CD14-positive monocyte (primary cell): ENCODE data around the gene TMEM213. TPM values are rescaled to one million over a fixed set of nuclear protein-coding genes. Genes with fewer than 3 reads are reported as not detected.
A peak's percentile ranks its signal among the peaks of the same experiment; 100 is the strongest.

Source experiments
- DNase-seq, 3 donors: peaks; one replicate each; pipeline ENCODE4 v3.0.0-alpha.2; 2011 to 2022
- H2AFZ ChIP-seq: 2 replicates; pipeline ENCODE4 v1.6.0; 2012; ENCODE audit warnings: mild to moderate bottlenecking, low read depth, low read length, inconsistent platforms; ENCODE audit not compliant: insufficient read depth, poor library complexity, severe bottlenecking
- H3K27ac ChIP-seq, 2 donors: 1 replicate in 1 of 2; 2 replicates in 1 of 2; pipeline ENCODE4 v1.5.1; 2012 to 2013; ENCODE audit warnings: low read length in 2 of 2, control low read depth in 1 of 2, inconsistent platforms in 1 of 2, low read depth in 1 of 2, mild to moderate bottlenecking in 1 of 2
- H3K27me3 ChIP-seq, 2 donors: one replicate each; pipeline versions ENCODE4 v1.6.0 to v1.6.1; 2011 to 2013; ENCODE audit warnings: low read length in 2 of 2; ENCODE audit not compliant: control insufficient read depth in 2 of 2, insufficient read depth in 2 of 2
- H3K36me3 ChIP-seq, 2 donors: replicated peaks in 1 of 2; 1 replicate in 1 of 2; 2 replicates in 1 of 2; pipeline versions ENCODE4 v1.5.1 to v1.6.1; 2012 to 2013; ENCODE audit warnings: low read length in 2 of 2, control low read depth in 1 of 2, inconsistent platforms in 1 of 2, mild to moderate bottlenecking in 1 of 2; ENCODE audit not compliant: insufficient read depth in 2 of 2, control insufficient read depth in 1 of 2
- H3K4me1 ChIP-seq, 2 donors: 1 replicate in 1 of 2; 2 replicates in 1 of 2; pipeline versions ENCODE4 v1.5.1 to v1.6.1; 2012 to 2013; ENCODE audit warnings: low read length in 2 of 2, control low read depth in 1 of 2, inconsistent platforms in 1 of 2, mild to moderate bottlenecking in 1 of 2, moderate library complexity in 1 of 2; ENCODE audit not compliant: insufficient read depth in 2 of 2, control insufficient read depth in 1 of 2
- H3K4me2 ChIP-seq: replicated peaks from 2 replicates; pipeline ENCODE3; 2012; ENCODE audit warnings: low read length, moderate library complexity, mild to moderate bottlenecking; ENCODE audit not compliant: poor library complexity, severe bottlenecking; ENCODE audit errors: extremely low read depth
- H3K4me3 ChIP-seq, 3 experiments: fragments of 200-600 bp in 1 of 3; sonication (generic) in 1 of 3; replicated peaks in 1 of 3; 1 replicate in 2 of 3; 2 replicates in 1 of 3; pipeline ENCODE4 v1.5.1; 2011 to 2013; ENCODE audit warnings: low read length in 3 of 3, mild to moderate bottlenecking in 3 of 3, control low read depth in 2 of 3, low read depth in 2 of 3, inconsistent platforms in 1 of 3, moderate library complexity in 1 of 3
- H3K79me2 ChIP-seq: 2 replicates; pipeline ENCODE4 v1.6.0; 2012; ENCODE audit warnings: mild to moderate bottlenecking, control low read depth, inconsistent platforms, low read length, moderate library complexity; ENCODE audit not compliant: insufficient read depth
- H3K9ac ChIP-seq: 2 replicates; pipeline ENCODE4 v1.6.0; 2017; ENCODE audit warnings: low read length, mild to moderate bottlenecking; ENCODE audit not compliant: insufficient read depth, poor library complexity, severe bottlenecking
- H3K9me3 ChIP-seq, 2 donors: replicated peaks in 1 of 2; 1 replicate in 1 of 2; 2 replicates in 1 of 2; pipeline versions ENCODE4 v1.5.1 to v1.6.1; 2012 to 2013; ENCODE audit warnings: low read length in 2 of 2, control low read depth in 1 of 2; ENCODE audit not compliant: control insufficient read depth in 1 of 2, insufficient read depth in 1 of 2
- H4K20me1 ChIP-seq: 2 replicates; pipeline ENCODE4 v1.6.0; 2012; ENCODE audit warnings: mild to moderate bottlenecking, low read length, control low read depth, moderate library complexity; ENCODE audit not compliant: insufficient read depth
- H3K27ac Mint-ChIP-seq, 7 donors: one replicate each; pipeline ENCODE4 v1.8.0; 2020; ENCODE audit warnings: mild to moderate bottlenecking in 7 of 7, mixed read lengths in 7 of 7, moderate library complexity in 6 of 7, inconsistent platforms in 2 of 7
- H3K27me3 Mint-ChIP-seq, 3 donors: one replicate each; pipeline ENCODE4 v1.8.0; 2021 to 2022; ENCODE audit warnings: low read depth in 3 of 3, mild to moderate bottlenecking in 3 of 3, mixed read lengths in 3 of 3, moderate library complexity in 3 of 3, inconsistent platforms in 1 of 3
- H3K36me3 Mint-ChIP-seq, 2 donors: one replicate each; pipeline ENCODE4 v1.8.0; 2020; ENCODE audit warnings: mixed read lengths in 2 of 2, inconsistent platforms in 1 of 2, mild to moderate bottlenecking in 1 of 2
- H3K4me1 Mint-ChIP-seq: one replicate; pipeline ENCODE4 v1.8.0; 2020; ENCODE audit warnings: mild to moderate bottlenecking, mixed read lengths
- H3K4me3 Mint-ChIP-seq, 2 donors: one replicate each; pipeline ENCODE4 v1.8.0; 2020; ENCODE audit warnings: mild to moderate bottlenecking in 2 of 2, mixed read lengths in 2 of 2, moderate library complexity in 1 of 2
- H3K9me3 Mint-ChIP-seq, 7 donors: one replicate each; pipeline ENCODE4 v1.8.0; 2020 to 2022; ENCODE audit warnings: mixed read lengths in 7 of 7, mild to moderate bottlenecking in 6 of 7, moderate library complexity in 6 of 7, inconsistent platforms in 2 of 7
- WGBS: methylation state at CpG from one replicate; pipeline ENCODE4 v1.1.5; 2013; ENCODE audit warnings: missing lambda C conversion rate; ENCODE audit not compliant: insufficient coverage; 5-methylcytosine and 5-hydroxymethylcytosine counted together
- intact Hi-C, 2 donors: fragments of 100-400 bp; cut with micrococcal nuclease; formaldehyde crosslinking; loops; one replicate each; pipeline versions ENCODE4 v1.15.0 to v1.15.1; 2023
- polyA plus RNA-seq, 3 donors: library from polyadenylated mRNA; depleted of rRNA in 1 of 3; unstranded in 2 of 3; stranded (reverse) in 1 of 3; fragments of 300-500 nt in 2 of 3; fragments of >200 nt in 1 of 3; fragmentation: Illumina TruSeq in 2 of 3; gene quantifications; 1 replicate in 2 of 3; 2 replicates in 1 of 3; pipeline ENCODE4 v1.2.3, GENCODE V29; 2012 to 2021
- TF ChIP-seq, protein P1 (sequence below): fragments of 200-600 bp; IDR thresholded peaks from one replicate; pipeline ENCODE4 v1.8.0; 2022; ENCODE audit warnings: antibody characterized with exemption, mild to moderate bottlenecking

TMEM213 gene
- polyA plus RNA-seq, 3 donors: not detected

DNA sequence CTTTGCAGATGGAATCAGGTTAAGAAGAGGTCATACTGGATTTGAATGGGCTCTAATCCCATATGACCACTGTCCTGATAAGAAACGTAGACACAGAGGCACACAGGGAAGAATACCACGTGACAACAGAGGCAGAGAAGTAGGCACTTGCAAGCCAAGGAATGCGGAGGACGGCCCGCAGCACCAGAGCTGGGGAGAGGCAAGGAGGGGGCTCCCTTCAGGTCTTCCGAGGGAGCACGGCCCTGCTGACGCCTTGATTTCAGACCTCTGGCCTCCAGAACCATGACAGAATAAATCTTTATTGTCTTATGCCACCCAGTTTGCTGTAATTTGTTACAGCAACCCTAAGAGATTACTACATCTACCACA lies 44.7 kb upstream of the TMEM213 start:
- H3K27me3 ChIP-seq: peaks cover 0 to 2% of the 10 kb centered on the region in 2 donors
- no peak overlapping the region for H3K4me3 ChIP-seq
- H3K4me2 ChIP-seq: no peak overlapping the region
- no peaks in the 10 kb centered on the region for H4K20me1 ChIP-seq
- no peaks in the 10 kb centered on the region for H3K79me2 ChIP-seq
- Mint-ChIP-seq H3K27ac (no peak overlapping the region), H3K36me3 (no peaks in the 10 kb centered on the region), H3K27me3 (peaks cover 3 to 14% (median 4%) of the 10 kb centered on the region in 3 donors), H3K4me1 (peaks cover 3% of the 10 kb centered on the region), H3K9me3 (peaks cover 0 to 2% (median 0%) of the 10 kb centered on the region in 7 donors), H3K4me3 (no peak overlapping the region)
- H3K4me1 ChIP-seq: no peaks in the 10 kb centered on the region
- H3K36me3 ChIP-seq: no peaks in the 10 kb centered on the region
- 67% methylated on average over 2 of the region's 8 CpGs for whole genome bisulfite sequencing
- no peak overlapping the region for H3K27ac ChIP-seq
- no peaks in the 10 kb centered on the region for H3K9me3 ChIP-seq
- H2AFZ ChIP-seq: peak overlapping the region; percentile 42
- no peak overlapping the region for H3K9ac ChIP-seq
- TF ChIP-seq, protein P1, sequence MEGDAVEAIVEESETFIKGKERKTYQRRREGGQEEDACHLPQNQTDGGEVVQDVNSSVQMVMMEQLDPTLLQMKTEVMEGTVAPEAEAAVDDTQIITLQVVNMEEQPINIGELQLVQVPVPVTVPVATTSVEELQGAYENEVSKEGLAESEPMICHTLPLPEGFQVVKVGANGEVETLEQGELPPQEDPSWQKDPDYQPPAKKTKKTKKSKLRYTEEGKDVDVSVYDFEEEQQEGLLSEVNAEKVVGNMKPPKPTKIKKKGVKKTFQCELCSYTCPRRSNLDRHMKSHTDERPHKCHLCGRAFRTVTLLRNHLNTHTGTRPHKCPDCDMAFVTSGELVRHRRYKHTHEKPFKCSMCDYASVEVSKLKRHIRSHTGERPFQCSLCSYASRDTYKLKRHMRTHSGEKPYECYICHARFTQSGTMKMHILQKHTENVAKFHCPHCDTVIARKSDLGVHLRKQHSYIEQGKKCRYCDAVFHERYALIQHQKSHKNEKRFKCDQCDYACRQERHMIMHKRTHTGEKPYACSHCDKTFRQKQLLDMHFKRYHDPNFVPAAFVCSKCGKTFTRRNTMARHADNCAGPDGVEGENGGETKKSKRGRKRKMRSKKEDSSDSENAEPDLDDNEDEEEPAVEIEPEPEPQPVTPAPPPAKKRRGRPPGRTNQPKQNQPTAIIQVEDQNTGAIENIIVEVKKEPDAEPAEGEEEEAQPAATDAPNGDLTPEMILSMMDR: no peak
- intact Hi-C loops: no loop called here
- no peak for DNase-seq

DNA sequence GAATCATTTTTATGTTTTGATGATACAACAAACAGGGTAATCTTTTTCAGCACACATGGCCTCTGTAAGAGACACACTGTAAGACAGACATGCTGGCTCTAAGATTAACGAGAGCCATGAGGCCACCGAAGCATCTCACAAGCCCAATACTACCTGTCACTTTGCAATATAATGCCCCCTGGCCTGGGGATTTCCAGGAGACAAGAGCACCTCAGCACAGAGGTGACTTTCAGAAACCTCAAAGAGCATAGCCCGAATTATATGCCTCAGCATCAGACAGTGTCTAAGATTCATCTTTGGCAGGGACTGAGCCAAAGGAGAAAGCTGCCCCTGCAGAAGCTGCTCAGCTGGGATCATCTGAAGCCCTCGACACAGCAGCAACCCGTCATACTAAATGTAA lies 44.2 kb upstream of the TMEM213 start:
- Mint-ChIP-seq H3K27me3 (peaks cover 3 to 10% (median 4%) of the 10 kb centered on the region in 3 donors), H3K36me3 (no peaks in the 10 kb centered on the region), H3K4me3 (no peak overlapping the region), H3K27ac (no peak overlapping the region), H3K4me1 (peaks cover 3% of the 10 kb centered on the region), H3K9me3 (peaks cover 0 to 2% (median 0%) of the 10 kb centered on the region in 7 donors)
- peaks cover 0 to 2% of the 10 kb centered on the region in 2 donors for H3K27me3 ChIP-seq
- 97% methylated on average over 3 of the region's 5 CpGs for WGBS
- TF ChIP-seq, protein P1: no peak
- H3K4me1 ChIP-seq: no peaks in the 10 kb centered on the region
- no peak overlapping the region for H3K27ac ChIP-seq
- H4K20me1 ChIP-seq: no peaks in the 10 kb centered on the region
- no peak overlapping the region for H3K4me2 ChIP-seq
- H2AFZ ChIP-seq: no peak overlapping the region
- no peaks in the 10 kb centered on the region for H3K36me3 ChIP-seq
- H3K9me3 ChIP-seq: no peaks in the 10 kb centered on the region
- H3K79me2 ChIP-seq: no peaks in the 10 kb centered on the region
- no peak overlapping the region for H3K9ac ChIP-seq
- intact Hi-C loops: no loop called here
- H3K4me3 ChIP-seq: no peak overlapping the region
- DNase-seq: no peak
